GM18861 (cell line): ENCODE measurements around the gene HYAL1.

ENCODE experiments used
- ATAC-seq: cut with Tn5 transposase; IDR thresholded peaks from one replicate; pipeline ENCODE4 v1.9.1; 2021; ENCODE audit not compliant: unreplicated experiment

The HYAL1 gene, protein sequence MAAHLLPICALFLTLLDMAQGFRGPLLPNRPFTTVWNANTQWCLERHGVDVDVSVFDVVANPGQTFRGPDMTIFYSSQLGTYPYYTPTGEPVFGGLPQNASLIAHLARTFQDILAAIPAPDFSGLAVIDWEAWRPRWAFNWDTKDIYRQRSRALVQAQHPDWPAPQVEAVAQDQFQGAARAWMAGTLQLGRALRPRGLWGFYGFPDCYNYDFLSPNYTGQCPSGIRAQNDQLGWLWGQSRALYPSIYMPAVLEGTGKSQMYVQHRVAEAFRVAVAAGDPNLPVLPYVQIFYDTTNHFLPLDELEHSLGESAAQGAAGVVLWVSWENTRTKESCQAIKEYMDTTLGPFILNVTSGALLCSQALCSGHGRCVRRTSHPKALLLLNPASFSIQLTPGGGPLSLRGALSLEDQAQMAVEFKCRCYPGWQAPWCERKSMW

DNA sequence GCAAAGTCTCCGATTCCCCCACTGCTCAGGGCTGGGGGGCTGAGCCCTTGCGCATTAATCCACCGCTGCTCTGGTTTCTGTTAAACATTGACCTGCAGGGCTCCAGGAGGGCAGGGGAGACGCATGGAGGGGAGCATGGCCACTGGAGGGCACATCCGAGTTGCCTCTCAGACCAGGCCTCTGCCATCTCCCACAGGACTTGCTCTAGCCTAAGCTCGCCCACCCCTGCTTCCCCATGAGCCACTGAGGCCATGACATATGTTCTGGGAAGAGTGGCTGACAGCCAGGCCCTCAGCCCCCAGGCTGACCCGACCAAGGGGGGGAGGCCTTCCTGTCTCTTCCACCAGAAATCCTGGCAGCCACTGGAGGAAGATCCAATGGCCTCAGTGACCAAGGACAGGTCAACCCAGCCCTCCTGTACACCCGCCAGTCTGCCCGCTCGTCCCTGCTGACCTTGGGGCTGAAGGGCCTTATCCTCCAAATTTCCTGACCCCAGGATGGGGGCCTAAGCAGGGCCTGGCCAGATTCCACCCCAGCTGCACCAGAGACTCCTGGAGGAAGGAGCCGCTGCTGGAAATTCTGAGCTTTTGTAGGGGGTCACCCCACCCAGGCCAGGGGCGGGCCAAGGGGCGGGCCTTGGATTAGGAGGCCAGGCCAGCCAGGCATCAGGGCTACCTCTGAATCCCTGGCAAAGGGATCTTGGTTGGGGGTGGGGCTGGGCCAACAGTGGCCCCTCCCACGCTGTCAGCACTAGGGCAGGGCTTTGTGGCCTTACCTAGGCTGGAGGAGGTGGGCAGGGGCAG, at the start of gene HYAL1:
HYAL1 (minus strand) TSS at position 562 of the 803 bp plus-strand sequence. CDS start 618 bp downstream, outside the sequence.
- ATAC-seq = no peak

DNA sequence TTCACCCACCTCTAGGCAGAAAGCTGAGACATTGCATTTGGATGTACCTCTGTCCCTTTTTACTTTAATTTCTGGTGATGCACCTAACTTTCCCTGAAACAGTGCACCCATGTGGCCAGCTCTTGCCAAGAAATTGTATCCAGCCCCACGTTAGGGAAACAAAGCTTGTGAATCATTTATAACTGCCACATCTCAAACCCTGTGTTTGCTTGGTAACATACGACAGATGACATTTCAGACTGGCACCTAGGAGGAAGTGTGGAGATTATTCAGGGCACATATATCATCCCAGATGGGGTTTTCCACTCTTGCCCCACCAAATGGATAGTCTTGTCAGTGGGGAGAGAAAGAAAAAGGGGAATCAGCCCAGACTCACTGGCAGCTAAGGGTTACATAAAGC, 49.4 kb upstream of the HYAL1 start:
- no peak for ATAC-seq

DNA sequence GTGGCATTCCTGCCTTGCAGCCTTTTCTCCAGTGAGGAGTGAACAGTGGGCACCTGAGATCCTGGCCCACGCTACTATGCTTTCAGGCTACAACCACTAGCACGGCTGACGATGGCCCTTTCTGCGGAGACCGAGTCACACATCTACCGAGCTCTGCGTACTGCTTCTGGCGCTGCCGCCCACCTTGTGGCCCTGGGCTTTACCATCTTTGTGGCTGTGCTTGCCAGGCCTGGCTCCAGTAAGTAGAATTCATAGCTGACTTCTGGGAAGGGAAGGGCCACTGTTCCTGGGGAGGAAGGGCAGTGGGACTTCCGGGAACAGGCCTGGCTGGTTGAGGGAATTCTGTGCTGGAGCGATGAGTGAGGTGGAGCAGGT, 47.9 kb upstream of the HYAL1 start:
- ATAC-seq = no peak

DNA sequence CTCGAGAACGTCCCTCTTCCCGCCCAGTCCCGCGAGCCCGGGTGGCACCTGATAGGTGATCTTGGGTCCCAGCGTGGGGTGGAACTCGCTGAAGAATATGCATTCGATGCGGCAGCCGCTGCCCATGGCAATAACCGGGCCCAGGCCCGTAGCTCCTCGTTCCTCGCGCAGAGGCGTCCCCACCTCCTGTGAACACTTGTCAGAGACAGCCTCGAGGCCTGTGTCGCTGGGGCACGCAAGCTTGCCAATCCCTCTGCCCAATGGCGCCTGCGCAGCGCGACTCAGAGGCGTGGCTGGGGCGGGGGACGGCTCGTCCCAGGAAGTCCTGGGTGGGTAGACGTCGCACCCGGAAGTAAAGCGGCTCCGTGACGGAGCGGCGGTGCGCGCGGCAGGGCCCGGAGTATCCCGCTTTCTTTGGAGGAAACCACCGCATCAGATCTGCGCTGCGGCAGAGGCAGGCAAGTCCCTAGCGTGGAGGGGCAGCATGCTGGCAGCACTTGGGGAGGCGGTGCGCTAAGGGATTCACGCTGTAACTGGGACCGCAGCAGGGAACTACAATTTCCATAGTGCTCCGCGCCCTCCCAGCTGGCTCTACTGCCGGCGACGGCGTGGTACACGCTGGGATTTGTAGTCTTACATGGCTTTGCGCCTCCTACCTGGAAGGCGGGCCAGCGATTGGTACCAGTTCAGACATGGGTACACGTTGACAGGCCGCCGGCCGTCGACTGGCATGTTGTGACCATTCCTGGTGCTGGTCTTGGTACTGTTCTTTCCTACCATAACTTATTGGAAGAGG, 47.4 kb upstream of the HYAL1 start, which contains the start of the genes CYB561D2 and NPRL2:
CYB561D2 (plus strand) TSS at position 336 of the 796 bp plus-strand sequence. CDS start 572 bp downstream, outside the sequence.
NPRL2 (minus strand) TSS at position 249 of the 796 bp plus-strand sequence; CDS start at position 126, 123 bp downstream.
- ATAC-seq = peak; percentile 72

DNA sequence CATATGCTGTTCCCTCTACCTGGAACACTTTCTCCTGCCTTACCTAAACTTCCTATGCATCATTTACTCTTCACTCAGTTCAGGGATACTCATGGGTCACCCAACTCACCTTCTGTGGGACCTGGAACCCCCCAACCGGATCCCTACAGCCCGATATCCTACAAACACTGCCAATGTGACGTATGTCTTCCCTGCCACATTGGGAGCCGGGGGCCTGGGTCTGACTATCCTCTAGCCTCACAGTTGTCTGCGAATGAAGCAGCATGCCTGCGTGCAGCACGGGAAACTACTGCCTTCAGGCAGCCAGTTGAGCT, 46.8 kb upstream of the HYAL1 start:
- no peak for ATAC-seq

DNA sequence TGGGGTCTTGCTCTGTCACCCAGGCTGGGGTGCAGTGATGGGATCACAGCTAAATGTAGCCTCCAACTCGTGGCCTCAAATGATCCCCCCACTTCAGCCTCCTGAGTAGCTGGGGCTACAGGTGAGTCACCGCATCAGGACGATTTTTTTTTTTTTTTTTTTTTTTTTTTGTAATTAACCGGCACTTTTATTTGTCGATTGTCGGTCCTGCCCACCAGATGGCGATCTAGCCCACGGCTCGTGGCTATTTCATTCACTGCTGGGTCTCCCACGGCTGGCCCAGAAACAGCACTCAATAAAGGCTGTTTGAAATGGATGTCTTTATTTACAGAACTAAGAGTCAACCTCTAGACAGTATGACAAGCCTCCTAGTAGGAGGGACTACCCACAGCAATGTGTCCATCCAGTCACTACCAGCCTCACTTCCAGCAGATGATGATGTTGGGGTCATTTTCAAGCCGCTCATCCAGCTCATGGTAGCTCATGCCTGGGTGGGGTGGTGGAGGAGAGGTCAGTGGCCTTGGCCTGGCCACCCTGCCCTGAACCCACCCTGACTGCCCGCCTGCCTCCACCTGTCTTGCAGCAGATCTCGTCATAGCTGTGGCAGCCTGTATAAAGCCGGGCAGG, 43.9 kb upstream of the HYAL1 start:
- ATAC-seq = no peak

DNA sequence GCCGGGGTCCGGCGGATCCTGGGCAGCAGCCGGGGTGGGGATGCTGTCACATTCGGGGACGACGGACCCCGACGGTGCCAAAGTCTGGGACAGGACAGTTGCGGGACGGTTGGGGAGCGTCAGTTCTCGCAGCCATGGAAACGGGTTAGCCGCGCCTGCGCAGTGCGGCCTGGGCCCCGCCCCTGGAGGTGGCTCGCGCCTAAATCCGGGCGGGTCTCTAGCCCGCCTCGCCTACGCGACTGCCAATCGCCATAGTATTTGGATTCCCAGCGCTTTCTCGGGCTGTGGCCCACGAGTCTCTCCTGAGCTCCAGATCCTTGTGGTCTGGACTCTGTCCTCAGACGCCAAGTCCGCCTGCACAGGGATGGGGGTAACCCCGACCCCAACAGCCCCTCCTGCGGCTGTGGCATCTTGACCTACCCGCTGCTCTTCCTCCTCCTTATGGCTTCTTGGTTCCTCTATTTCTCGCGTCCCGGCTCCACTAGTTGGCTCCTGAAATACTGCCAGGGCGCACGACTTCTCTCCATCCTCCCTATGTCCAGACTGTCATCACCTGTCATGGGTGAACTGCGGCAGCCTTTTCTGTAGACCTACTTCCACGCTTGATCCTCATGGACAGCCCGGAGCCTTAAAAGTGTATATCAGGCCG, 42.3 kb upstream of the HYAL1 start, which contains the start of gene ZMYND10:
ZMYND10 (minus strand) TSS at position 147 of the 649 bp plus-strand sequence. CDS start 153 bp downstream, outside the sequence.
- ATAC-seq = no peak

DNA sequence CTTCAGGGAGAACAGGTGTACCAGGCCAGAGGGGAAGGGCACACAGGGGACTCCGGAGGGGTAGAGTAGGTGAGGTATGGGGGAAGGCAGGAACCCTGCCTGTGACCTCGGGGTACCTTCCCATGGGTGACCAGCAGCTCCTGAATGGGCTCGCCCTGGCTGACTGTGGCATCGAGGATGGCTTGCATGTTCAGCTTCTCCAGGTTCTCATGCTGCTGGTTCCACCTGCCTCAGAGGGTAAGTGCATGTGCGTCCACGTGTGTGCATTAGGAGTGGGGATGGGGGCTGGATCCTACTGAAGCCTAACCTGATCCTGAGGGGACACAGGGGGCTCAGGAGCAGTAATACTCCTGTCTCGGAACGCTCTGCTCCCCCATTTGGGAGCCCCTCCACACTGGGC, 41.6 kb upstream of the HYAL1 start:
- no peak for ATAC-seq

DNA sequence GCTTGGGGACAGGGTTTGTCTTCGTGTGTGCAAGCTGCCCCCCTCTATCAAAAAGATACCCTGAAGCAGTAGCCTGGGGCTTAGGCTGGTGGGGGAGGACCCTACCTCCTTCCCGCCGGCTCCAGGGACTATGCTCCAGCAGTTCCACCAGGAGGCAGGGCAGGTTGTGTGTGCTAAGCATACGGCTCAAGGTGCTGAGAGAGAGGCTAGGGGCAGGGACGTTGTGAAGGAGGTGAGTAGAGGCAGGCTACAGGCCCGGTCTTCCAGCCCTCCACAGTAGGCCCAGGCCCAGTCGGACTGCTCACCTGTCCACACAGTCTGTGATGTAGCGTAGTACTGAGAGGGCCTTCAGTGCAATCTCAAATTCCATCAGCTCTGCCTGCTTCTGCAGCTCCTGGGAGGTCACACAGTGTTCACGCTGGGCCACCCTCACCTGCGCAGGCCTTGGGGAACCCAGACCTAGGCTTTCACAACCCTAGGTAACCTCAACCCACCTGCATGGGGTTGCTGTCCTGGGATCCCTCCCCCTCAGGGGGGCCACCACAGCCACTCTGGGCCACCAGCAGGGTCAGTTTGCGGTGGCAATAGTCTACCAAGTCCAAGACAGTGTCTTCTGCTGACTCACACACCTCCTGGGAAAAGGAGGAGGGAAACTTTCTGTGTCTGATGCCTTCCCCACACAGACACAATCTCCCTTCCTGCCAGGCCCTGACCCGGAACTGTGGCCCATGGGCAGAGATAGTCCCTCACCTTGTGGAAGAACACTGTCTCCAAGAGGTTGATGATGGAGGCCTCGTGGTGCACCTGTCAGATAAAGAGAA, 39.6 kb upstream of the HYAL1 start:
- no peak for ATAC-seq

DNA sequence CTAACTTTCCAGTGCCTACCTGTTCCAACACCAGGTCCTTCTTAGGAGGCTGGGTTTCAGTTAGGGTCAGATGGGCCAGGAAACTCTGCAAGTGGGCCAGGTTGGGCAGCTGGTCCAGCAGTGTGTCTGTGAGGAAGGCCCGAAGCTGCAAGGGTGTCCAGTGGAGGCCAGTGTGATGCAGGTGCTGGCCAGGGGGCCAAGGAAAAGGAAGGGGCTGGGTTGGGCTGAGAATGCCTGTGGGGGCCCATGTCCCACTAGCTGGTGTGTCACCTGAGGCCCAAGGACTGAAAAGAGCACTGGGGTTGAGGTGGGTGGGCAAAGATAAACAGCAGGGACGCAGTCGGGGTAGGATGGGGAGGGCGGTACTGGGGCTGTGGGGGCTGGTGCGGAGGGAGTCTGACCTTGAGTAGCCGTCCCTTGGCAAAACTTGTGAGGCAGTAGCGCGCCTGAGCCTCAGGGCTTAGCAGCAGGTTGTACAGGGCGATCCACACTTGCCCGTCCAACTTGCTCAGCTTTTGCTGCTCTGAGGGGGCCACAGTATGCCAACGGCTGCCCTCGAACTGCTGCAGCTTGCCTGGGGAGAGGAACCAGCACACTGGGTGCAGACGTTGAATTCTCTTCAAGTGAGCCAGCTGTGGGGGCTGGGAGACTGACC, 38.7 kb upstream of the HYAL1 start:
- ATAC-seq = no peak

DNA sequence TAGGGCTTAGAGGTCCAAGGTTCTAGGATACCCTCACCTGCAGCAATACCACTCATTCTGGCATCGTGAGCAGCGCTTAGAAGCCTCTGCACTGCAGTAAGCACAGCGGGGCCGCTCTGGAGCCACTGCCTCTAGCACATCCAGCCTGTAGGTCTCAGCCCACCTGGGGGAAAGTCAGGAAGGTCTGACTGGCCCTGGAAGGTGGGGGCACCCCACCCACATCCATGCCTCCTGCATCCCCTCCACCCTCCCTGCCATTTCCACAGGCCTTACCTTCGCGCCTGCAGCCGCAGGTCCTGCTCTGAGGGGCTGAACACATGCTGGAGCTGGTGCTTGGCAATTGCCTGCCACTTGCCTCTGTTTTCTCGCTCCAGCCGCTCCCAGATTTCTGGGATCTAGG, 38.2 kb upstream of the HYAL1 start:
- ATAC-seq = no peak

DNA sequence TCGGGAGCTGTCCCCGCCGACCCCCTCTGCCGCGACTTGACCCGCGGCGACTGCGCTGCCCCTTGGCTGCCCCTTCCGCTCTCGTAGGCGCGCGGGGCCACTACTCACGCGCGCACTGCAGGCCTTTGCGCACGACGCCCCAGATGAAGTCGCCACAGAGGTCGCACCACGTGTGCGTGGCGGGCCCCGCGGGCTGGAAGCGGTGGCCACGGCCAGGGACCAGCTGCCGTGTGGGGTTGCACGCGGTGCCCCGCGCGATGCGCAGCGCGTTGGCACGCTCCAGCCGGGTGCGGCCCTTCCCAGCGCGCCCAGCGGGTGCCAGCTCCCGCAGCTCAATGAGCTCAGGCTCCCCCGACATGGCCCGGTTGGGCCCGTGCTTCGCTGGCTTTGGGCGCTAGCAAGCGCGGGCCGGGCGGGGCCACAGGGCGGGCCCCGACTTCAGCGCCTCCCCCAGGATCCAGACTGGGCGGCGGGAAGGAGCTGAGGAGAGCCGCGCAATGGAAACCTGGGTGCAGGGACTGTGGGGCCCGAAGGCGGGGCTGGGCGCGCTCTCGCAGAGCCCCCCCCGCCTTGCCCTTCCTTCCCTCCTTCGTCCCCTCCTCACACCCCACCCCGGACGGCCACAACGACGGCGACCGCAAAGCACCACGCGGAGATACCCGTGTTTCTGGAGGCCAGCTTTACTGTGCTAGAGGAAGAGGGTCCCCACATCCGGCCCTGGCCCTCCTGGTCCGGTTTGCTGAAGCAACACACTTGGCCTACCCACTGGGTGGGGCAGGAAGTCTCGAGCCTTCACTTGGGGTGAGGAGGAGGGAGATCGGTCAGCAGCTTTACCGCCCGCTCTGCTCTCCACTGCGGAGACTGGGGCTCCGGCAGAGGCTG, 37.3 kb upstream of the HYAL1 start, which contains the start of gene RASSF1:
RASSF1 (minus strand) TSS at position 389 of the 882 bp plus-strand sequence; CDS start at position 358, 31 bp downstream.
- ATAC-seq = no peak

DNA sequence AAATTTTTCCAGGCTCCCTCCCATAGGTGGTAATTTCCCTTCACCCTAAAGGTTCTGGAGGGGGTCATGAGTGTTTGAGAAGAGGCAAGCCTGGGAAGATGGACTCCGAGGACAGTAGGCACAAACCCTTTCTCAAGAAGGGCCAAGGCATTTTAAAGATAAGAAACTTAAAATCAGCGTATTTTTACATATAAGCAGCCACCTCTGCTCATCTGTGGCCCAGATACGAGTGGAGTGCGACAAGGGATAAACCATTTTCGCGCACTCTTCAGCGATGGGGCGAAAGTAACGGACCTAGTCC, 36.7 kb upstream of the HYAL1 start:
- no peak for ATAC-seq

DNA sequence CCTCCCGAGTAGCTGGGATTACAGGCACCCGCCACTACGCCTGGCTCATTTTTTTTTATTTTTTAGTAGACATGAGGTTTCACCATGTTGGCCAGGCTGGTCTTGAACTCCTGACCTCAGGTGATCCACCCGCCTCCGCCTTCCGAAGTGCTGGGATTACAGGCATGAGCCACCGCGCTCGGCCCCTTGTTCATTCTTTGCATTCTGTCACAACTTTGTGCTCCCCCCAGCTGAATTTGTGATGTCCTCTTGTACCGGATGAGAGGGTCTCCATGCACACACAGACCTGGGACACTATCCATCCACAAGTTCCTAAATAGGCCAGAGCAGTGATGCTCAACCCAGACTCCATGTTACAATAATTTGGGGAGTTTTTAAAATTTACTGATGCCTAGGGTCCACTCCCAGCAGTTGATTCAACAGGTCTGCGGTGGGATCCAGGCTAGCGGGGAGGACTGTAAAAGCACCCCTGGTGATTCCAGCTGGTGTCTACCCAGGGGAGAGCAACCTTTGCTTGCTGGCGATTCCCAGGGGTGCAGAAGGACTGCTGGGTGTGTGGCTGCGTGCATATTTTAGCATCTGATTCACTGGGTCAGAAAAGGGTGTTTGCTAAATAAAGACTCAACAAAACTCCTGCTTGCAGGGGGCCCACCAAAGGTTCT, 36.2 kb upstream of the HYAL1 start:
- no peak for ATAC-seq

DNA sequence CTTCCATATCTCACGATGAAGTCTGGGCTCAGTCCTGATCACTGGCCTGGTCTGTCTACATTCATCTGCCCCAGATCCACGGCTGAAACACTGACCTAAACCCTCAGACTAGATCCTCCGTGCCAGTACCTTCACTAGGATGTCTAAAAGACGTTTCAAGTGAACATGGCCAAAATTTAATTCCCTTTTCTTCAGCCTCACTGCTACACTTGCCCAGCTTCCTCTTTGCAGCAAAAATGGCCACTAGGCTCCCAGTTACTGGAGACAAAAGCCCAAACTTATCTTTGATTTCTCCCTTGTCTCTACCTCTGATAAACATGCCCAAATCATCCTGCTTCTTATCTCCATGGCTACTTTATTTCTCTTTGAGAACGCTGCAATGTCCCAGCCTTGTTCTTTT, 35.6 kb upstream of the HYAL1 start:
- no peak for ATAC-seq

DNA sequence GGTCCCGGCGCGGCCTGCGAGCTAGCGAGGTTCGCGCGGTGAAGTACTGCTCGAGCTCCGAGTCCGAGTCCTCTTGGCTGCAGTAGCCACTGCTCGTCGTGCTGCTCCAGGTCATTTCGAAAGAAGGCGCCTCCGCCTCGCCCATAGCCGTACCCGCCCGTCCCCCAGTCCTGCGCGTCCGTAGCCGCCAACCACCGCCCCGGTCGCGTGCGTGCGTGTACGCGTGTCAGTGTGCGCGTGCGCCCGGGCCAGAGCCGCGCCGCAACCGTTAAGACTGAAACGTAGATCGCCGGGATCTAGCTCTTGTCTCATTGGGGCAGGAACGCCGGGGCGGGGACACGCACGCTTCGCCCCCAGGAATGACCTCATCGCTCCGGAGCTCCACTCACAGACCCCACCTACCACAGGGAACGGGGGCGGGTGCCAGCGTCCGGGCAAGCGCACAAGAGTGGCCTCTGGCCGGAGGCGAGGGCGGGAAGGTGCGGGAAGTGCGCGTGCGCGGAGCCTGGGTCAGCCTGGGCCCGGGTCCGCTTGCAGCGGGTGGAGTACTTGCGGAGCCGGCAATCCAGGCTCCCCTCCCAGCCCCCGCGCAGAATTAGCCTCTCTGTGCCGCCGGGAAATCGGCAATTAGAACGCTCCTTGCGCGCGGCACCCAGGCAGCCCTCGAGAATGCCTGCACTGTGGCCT, 33.9 kb upstream of the HYAL1 start:
- ATAC-seq = peak; percentile 76
